Activated CD4-positive, alpha-beta T cell treated with anti-CD3 and anti-CD28 coated beads, Interleukin-2, amount 10 ng/mL, durations not matched to agents 7 days and 5 days (primary cell): ENCODE measurements around the gene ACSS2. TPM values are rescaled to one million over a fixed set of nuclear protein-coding genes. Genes with fewer than 3 reads are reported as not detected.
"Not testable (repeated sequence)": the region's sequence is repeated elsewhere in the genome, so short reads cannot be mapped to it uniquely, and the experiment has no call there.

ENCODE experiments used
- CTCF ChIA-PET: fragments of 350-600 bp; sonication (Branson Sonifier 250); formaldehyde crosslinking; loops from one replicate; lab custom pipeline; 2021; ENCODE audit warnings: antibody characterized with exemption; lab: Charles Lee
- POLR2A ChIA-PET: fragments of 350-600 bp; sonication (Branson Sonifier 250); formaldehyde crosslinking; loops from one replicate; lab custom pipeline; 2021; ENCODE audit warnings: antibody characterized with exemption; lab: Charles Lee
- DNase-seq: peaks from one replicate; pipeline ENCODE4 v3.0.0-alpha.2; 2020
- H3K27ac Mint-ChIP-seq: one replicate; pipeline ENCODE4 v1.8.0; 2021; ENCODE audit warnings: mild to moderate bottlenecking, moderate library complexity, mixed read lengths
- H3K27me3 Mint-ChIP-seq: one replicate; pipeline ENCODE4 v1.8.0; 2021; ENCODE audit warnings: mixed read lengths
- H3K36me3 Mint-ChIP-seq: one replicate; pipeline ENCODE4 v1.8.0; 2021; ENCODE audit warnings: low read depth, mixed read lengths
- H3K4me1 Mint-ChIP-seq: one replicate; pipeline ENCODE4 v1.8.0; 2021; ENCODE audit warnings: mixed read lengths
- H3K4me3 Mint-ChIP-seq: one replicate; pipeline ENCODE4 v1.8.0; 2021; ENCODE audit warnings: mild to moderate bottlenecking, moderate library complexity, mixed read lengths
- H3K9me3 Mint-ChIP-seq: one replicate; pipeline ENCODE4 v1.8.0; 2021; ENCODE audit warnings: mixed read lengths
- total RNA-seq, 2 experiments: library from RNA; stranded (reverse); gene quantifications; one replicate each; pipeline ENCODE4 v1.2.3, GENCODE V29; 2021

Gene ACSS2
- total RNA-seq, 2 experiments from 2014 or later, result 33.0 to 36.1 TPM

DNA sequence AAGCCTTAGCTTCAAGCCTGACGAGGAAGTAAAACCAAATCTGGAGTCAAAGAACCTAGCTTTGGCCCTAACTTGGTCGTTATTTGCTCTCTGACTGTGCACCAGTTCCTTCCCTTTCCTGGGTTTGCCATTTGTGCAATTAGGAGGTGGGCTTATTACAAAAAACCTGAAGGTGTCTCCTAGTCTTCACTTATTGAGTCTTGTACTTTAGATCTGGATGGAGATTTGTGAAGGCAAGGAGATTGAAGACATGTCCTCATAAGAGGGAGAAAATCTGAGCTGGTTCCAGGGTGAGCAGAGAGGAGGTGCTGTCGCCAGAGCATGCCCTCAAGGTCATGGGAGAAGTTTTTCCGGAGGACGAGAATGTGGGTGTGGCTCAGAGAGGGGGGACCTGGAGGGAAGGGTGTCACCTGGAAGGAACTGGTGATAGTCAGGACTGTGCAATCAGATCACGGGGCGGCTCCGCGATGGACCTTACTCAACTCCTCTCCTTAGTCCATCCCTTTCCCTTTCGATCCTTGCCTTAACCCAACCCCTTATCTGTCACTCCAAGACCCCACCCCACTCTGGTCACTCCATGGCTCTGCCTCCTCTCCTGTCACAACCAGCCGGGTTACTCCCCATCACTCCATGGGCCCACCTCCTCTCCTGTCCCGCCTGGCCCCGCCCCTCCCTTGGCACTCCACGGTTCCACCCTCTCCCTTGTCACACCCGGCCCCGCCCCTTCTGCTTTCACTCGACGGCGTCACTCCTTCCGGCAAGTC is 588 bp upstream of the ACSS2 start:
- peak overlapping the region; percentile 93 for H3K4me3 Mint-ChIP-seq
- POLR2A ChIA-PET, result no interaction called here
- CTCF ChIA-PET, result interaction anchor here (0.6 to 5.2 kb wide), 14 partner anchors 13 to 570 kb away, joined by 3 to 29 read pairs (median 4); partner anchors contain the start of genes GSS and MYH7B
- peaks cover 4% of the 10 kb centered on the region for H3K36me3 Mint-ChIP-seq
- peak overlapping the region; percentile 84 for H3K27ac Mint-ChIP-seq
- no peaks in the 10 kb centered on the region for H3K9me3 Mint-ChIP-seq
- DNase-seq, result no peak
- H3K27me3 Mint-ChIP-seq, result peaks cover 3% of the 10 kb centered on the region
- peaks cover 71% of the 10 kb centered on the region for H3K4me1 Mint-ChIP-seq

DNA sequence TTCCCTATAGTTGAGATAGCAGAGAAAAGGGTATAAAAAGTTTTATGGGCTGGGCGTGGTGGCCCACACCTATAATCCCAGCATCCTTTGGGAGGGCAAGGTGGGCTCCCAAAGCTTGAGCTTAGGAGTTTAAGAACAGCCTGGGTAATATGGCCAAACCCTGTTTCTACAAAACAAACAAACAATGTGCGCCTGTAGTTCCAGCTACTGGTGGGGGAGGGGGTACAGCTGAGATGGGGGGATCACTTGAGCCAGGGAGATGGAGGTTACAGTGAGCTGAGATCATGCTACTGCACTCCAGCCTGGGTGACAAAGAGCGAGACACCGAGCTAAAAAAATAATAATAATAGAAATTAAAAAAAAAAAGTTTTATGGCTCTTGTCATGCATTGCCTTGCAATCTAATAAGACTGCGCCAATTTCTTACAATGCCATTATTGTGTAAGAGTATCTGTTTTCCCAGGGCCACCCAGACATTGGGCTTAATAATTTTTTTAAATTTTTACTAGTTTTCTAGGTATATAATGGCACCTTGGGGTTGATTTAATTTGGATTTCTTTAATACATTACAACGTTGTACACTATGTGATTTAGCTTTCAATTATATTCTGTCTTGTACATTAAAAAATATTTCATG is 3.9 kb downstream of the ACSS2 start:
- CTCF ChIA-PET, result interaction anchor here (0.6 to 1.2 kb wide), 6 partner anchors 9 to 217 kb away, joined by 3 to 4 read pairs (median 3); partner anchors contain the start of genes GSS and MYH7B
- peaks cover 18% of the 10 kb centered on the region for H3K36me3 Mint-ChIP-seq
- H3K4me1 Mint-ChIP-seq, result peaks cover 44% of the 10 kb centered on the region
- POLR2A ChIA-PET, result no interaction called here
- no peak overlapping the region for H3K4me3 Mint-ChIP-seq
- no peaks in the 10 kb centered on the region for H3K9me3 Mint-ChIP-seq
- H3K27ac Mint-ChIP-seq, result no peak overlapping the region
- DNase-seq, result no peak
- H3K27me3 Mint-ChIP-seq, result no peaks in the 10 kb centered on the region

GRCh38 chr20:34880971-34881370 is 4.6 kb downstream of the ACSS2 start:
- H3K4me3 Mint-ChIP-seq, H3K27ac Mint-ChIP-seq, H3K27me3 Mint-ChIP-seq, H3K9me3 Mint-ChIP-seq, POLR2A ChIA-PET, DNase-seq: not testable (repeated sequence)
- peaks cover 38% of the 10 kb centered on the region for H3K4me1 Mint-ChIP-seq
- H3K36me3 Mint-ChIP-seq, result peaks cover 18% of the 10 kb centered on the region
- CTCF ChIA-PET, result interaction anchor here (0.6 to 1.2 kb wide), 4 partner anchors 12 to 217 kb away, joined by 3 to 4 read pairs (median 4); partner anchors contain the start of genes GSS and MYH7B

DNA sequence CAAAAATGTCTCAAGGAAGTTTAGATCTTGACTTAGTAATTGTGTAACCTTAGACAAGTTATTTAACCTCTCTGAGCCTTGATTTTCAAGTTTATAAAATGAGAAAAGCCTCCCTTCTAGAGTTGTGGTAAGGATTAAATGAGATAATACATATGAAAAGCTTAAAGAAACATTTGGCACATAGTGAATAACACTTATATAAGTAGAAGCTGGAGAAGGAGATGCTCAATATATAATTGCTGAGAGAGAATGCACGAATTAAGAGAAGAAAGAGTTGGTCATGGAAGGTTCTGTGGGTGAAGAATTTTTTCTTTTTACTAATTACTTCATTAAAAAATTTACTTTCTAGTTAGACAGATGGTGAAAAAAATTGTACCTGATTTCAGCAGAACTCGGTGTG is 5.3 kb downstream of the ACSS2 start:
- H3K4me3 Mint-ChIP-seq, result no peak overlapping the region
- peaks cover 33% of the 10 kb centered on the region for H3K4me1 Mint-ChIP-seq
- H3K27me3 Mint-ChIP-seq, result no peaks in the 10 kb centered on the region
- no peaks in the 10 kb centered on the region for H3K9me3 Mint-ChIP-seq
- ChIA-PET POLR2A (no interaction called here), CTCF (no interaction called here)
- peaks cover 20% of the 10 kb centered on the region for H3K36me3 Mint-ChIP-seq
- no peak overlapping the region for H3K27ac Mint-ChIP-seq
- no peak for DNase-seq

- H3K4me3 Mint-ChIP-seq, result no peak overlapping the region
- ChIA-PET CTCF (interaction anchor here (1.2 kb wide), 1 partner anchor 21 kb away, joined by 3 read pairs; no protein-coding TSS in a partner anchor), POLR2A (no interaction called here)
Measured at GRCh38 chr20:34883087-34883688, 6.8 kb downstream of the ACSS2 start.

GRCh38 chr20:34883809-34884208 is 7.4 kb downstream of the ACSS2 start:
- H3K4me1 Mint-ChIP-seq, result peaks cover 22% of the 10 kb centered on the region
- no peak overlapping the region for H3K4me3 Mint-ChIP-seq
- H3K27ac Mint-ChIP-seq, result no peak overlapping the region
- peaks cover 24% of the 10 kb centered on the region for H3K36me3 Mint-ChIP-seq
- CTCF ChIA-PET, result interaction anchor here (1.2 kb wide), 1 partner anchor 20 kb away, joined by 3 read pairs; no protein-coding TSS in a partner anchor
- H3K27me3 Mint-ChIP-seq, result no peaks in the 10 kb centered on the region
- POLR2A ChIA-PET, result no interaction called here
- H3K9me3 Mint-ChIP-seq, result no peaks in the 10 kb centered on the region
- no peak for DNase-seq

More at GRCh38 chr20:34883087-34883688, 6.8 kb downstream of the ACSS2 start:
- H3K4me1 Mint-ChIP-seq, result peaks cover 22% of the 10 kb centered on the region
- H3K9me3 Mint-ChIP-seq, result no peaks in the 10 kb centered on the region
- DNase-seq, result no peak
- H3K36me3 Mint-ChIP-seq, result peaks cover 19% of the 10 kb centered on the region
- no peaks in the 10 kb centered on the region for H3K27me3 Mint-ChIP-seq
- no peak overlapping the region for H3K27ac Mint-ChIP-seq

DNA sequence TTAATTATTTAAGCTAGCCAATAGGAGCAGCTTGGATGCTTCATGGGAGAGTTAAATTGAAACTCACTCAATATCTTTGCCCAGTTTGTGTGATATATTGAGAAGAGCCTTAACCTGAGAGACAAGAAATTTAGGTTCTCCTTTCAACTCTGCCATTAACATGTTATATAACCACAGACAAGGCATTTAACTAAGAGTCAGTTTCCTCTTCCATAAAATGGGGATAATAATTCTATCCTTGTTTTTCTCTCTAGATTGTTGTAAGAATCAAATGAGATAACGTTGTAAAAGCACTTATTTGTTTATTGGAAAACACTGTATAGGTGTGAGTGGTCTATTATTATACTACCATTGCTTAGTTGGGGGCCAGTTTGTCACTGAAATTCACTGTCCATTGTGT is 7.8 kb downstream of the ACSS2 start:
- H3K27me3 Mint-ChIP-seq, result no peaks in the 10 kb centered on the region
- H3K9me3 Mint-ChIP-seq, result no peaks in the 10 kb centered on the region
- POLR2A ChIA-PET, result no interaction called here
- no peak overlapping the region for H3K4me3 Mint-ChIP-seq
- H3K4me1 Mint-ChIP-seq, result peaks cover 20% of the 10 kb centered on the region
- CTCF ChIA-PET, result interaction anchor here (1.0 kb wide), 1 partner anchor 10 kb away, joined by 4 read pairs; no protein-coding TSS in a partner anchor
- no peak for DNase-seq
- no peak overlapping the region for H3K27ac Mint-ChIP-seq
- peaks cover 23% of the 10 kb centered on the region for H3K36me3 Mint-ChIP-seq

DNA sequence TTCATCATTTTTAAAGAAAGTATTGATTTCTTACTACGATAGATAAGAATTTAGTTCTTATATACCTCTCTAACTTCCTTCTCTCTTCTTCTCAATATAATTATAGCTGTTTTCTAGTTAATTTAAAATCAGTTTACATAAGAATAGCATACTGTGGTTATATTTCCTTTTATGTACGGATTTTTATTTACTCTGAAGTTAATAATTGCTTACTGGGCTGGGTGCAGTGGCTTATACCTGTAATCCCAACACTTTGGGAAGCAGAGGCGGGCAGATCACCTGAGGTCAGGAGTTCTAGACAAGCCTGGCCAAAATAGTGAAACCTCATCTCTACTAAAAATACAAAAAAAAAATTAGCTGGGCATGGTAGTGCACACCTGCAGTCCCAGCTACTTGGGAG is 9.7 kb downstream of the ACSS2 start:
- Mint-ChIP-seq H3K36me3 (peaks cover 28% of the 10 kb centered on the region), H3K27me3 (no peaks in the 10 kb centered on the region), H3K4me3 (no peak overlapping the region), H3K9me3 (no peaks in the 10 kb centered on the region), H3K4me1 (peaks cover 34% of the 10 kb centered on the region), H3K27ac (no peak overlapping the region)
- ChIA-PET POLR2A (no interaction called here), CTCF (no interaction called here)
- no peak for DNase-seq

GRCh38 chr20:34887023-34887422 is 10.6 kb downstream of the ACSS2 start:
- Mint-ChIP-seq H3K4me3 (no peak overlapping the region), H3K27me3 (no peaks in the 10 kb centered on the region), H3K4me1 (peaks cover 41% of the 10 kb centered on the region), H3K9me3 (no peaks in the 10 kb centered on the region), H3K36me3 (peaks cover 28% of the 10 kb centered on the region), H3K27ac (no peak overlapping the region)
- CTCF ChIA-PET, result interaction anchor here (1.1 to 3.2 kb wide), 2 partner anchors 13 to 24 kb away, joined by 3 to 29 read pairs; partner anchors contain the start of genes ACSS2 and GGT7
- POLR2A ChIA-PET, result no interaction called here
- no peak for DNase-seq

- no peak for DNase-seq
- H3K4me3 Mint-ChIP-seq, result no peak overlapping the region
- H3K36me3 Mint-ChIP-seq, result peaks cover 22% of the 10 kb centered on the region
- no peaks in the 10 kb centered on the region for H3K9me3 Mint-ChIP-seq
- no peaks in the 10 kb centered on the region for H3K27me3 Mint-ChIP-seq
- ChIA-PET CTCF (interaction anchor here (0.9 to 3.2 kb wide), 3 partner anchors 14 to 30 kb away, joined by 3 to 29 read pairs (median 4); partner anchors contain the start of genes ACSS2 and GGT7), POLR2A (interaction anchor here (0.6 kb wide), 1 partner anchor 159 kb away, joined by 7 read pairs; no protein-coding TSS in a partner anchor)
- H3K27ac Mint-ChIP-seq, result no peak overlapping the region
- H3K4me1 Mint-ChIP-seq, result peaks cover 42% of the 10 kb centered on the region
Measured at GRCh38 chr20:34888468-34888867, 12.1 kb downstream of the ACSS2 start.

- Mint-ChIP-seq H3K36me3 (peaks cover 17% of the 10 kb centered on the region), H3K9me3 (no peaks in the 10 kb centered on the region), H3K4me3 (no peak overlapping the region), H3K27ac (peak overlapping the region; percentile 70), H3K4me1 (peaks cover 42% of the 10 kb centered on the region), H3K27me3 (no peaks in the 10 kb centered on the region)
- ChIA-PET CTCF (interaction anchor here (1.1 to 1.4 kb wide), 2 partner anchors 16 to 64 kb away, joined by 4 to 5 read pairs; partner anchors contain the start of genes GSS and MYH7B), POLR2A (no interaction called here)
- peak; percentile 21 for DNase-seq
Measured at GRCh38 chr20:34891166-34892062, 15.0 kb downstream of the ACSS2 start.

DNA sequence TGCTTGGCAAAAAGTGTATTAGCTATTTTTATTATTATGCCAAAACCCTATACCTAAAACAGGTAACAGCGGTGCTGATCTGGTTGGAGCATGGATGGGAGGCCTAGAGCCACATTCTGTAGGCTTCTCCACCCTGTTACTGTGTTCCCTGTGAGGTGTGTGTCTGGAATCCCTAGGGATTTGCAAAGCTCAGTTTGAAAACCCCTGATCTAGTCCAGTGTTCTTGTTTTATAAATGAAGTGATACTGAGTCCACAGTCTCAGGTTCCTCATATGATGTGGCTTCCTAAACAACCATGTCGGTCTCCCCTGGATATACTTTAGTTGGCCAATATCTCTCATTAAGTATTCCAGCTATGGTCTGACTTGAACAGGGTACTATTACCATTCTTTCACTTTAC is 16.3 kb downstream of the ACSS2 start:
- ChIA-PET CTCF (interaction anchor here (0.7 to 1.2 kb wide), 4 partner anchors 12 to 50 kb away, joined by 3 read pairs; no protein-coding TSS in a partner anchor), POLR2A (no interaction called here)
- H3K9me3 Mint-ChIP-seq, result no peaks in the 10 kb centered on the region
- H3K36me3 Mint-ChIP-seq, result peaks cover 19% of the 10 kb centered on the region
- no peak for DNase-seq
- no peak overlapping the region for H3K4me3 Mint-ChIP-seq
- no peak overlapping the region for H3K27ac Mint-ChIP-seq
- no peaks in the 10 kb centered on the region for H3K27me3 Mint-ChIP-seq
- peaks cover 42% of the 10 kb centered on the region for H3K4me1 Mint-ChIP-seq
